Activated CD4-positive, alpha-beta T cell treated with anti-CD3 and anti-CD28 coated beads, Interleukin-2, Interleukin-6, amounts not matched to agents 100 ng/mL and 50 ng/mL, durations not matched to agents 16 hours and 8 hours (primary cell): ENCODE data around the gene PPM1F.
A peak's percentile ranks its signal among the peaks of the same experiment; 100 is the strongest.
"Not testable (repeated sequence)": the region's sequence is repeated elsewhere in the genome, so short reads cannot be mapped to it uniquely, and the experiment has no call there.

Source experiments
- DNase-seq: peaks from one replicate; pipeline ENCODE4 v3.0.0-alpha.2; 2020

Gene PPM1F

DNA sequence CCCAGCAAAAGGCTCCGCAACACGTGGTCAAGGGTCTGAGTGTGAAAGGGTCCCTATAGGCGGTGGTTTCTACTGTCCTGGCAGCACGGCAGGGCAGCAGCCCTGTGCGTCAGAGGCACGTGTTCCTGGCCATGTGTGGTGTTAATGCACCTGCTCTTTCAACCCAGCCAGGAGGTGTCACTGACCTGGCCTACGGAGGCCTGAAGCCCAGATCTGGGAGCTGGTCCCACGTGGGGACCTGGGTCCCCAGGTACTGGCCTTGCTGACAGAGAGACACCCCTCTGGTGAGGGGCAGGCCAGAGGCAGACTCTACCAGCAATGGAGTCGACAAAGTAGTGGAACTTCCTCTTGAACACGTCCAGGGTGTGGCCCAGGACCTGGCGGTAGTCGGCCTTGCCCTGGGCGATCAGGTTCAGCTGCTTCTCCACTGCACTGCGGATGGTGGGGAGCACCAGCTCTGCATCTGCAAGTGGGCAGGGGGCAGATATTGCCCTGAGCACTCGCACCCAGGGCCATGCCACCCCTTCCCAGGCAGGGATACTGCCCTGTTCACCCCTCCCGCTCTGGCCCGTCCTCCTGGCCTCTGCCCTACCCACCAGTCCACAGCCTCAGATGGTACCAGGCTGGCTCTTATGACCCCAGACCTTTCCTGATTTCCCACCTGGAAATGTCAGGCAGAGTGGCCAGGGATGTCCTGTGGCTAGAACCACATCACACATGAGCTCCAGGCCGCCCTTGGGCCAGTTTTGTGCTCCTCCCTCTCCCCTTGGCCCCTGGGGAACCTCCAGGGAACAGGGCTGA is 6.8 kb upstream of the PPM1F start:
- no peak for DNase-seq

GRCh38 chr22:21958360-21959273 is 6.0 kb upstream of the PPM1F start:
- no peak for DNase-seq

- peak; percentile 12 for DNase-seq
These were observed 650 bp downstream of the PPM1F start for GRCh38 chr22:21951931-21952465.

GRCh38 chr22:21951062-21951461 is 1.6 kb downstream of the PPM1F start:
- no peak for DNase-seq

DNA sequence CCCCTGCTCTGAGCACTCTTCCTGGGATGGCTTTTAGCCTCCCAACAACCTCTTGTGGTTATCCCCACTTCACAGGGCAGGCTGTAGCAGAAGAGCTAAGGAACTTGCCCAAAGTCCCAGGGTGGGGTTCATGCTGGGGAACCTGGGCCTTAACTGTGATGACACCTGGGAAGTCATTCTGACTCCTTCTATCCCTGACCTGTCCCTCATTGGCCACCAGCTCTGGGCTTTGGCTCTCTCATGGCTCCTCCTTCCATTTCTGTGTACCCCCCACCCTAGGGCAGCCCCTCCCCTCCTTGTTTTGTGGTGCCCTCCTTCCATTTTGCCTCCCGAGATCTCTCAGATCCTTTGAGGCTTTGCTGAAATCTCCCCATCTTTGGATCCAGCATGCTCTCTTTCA is 2.7 kb downstream of the PPM1F start:
- DNase-seq: no peak

DNA sequence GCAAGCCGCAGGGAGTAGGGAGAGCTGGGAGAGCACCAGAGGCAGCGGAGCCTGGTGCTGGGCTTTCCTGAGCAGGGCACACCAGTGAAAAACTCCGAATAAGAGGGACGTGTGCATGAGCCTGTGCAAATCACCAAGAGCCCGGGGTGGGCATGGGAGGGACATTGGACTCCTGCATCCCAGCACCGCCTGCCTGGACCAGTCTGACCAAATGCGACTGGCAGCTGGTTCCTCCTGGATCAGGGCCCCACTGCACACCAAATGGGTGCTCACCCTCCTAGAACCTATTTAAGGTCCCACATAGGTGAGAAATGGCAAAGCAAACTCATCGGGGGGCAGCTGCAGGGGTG is 3.1 kb downstream of the PPM1F start:
- DNase-seq: no peak

DNA sequence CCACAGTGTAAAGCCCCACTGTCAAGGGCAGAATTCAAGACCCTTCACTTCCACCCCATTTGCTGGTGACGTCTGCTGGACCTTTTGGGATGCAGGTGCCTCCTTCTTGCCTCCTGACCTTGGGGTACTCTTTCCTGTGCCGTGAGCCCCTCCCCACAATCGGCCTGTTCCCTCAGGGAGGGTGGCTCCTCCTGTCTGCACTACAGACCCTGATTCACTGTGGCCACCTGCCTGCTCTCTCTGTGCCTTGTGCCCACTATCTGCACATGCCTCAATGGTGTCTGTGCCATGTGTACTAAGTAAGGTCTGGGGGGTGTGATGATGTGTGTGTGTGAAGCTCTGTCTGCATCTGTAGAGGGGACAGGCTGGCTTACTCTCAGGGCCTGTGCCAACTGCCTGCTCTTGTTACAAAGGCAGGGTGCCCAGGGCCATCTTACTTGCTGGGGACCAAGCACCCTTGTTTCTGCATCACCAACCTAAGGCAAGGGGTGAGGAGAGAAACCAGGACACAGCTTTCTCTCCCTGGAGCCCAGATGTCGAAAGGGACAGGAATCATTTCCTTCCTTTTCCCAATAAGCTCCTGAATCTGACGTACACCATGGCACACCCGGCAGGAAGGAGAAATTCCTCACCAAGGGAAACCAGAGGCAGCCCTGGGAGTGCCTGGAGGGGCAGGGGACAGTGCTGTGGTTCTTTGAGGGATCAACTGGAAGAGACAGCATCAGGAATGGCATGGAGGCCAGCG is 3.7 kb downstream of the PPM1F start:
- DNase-seq: no peak

DNA sequence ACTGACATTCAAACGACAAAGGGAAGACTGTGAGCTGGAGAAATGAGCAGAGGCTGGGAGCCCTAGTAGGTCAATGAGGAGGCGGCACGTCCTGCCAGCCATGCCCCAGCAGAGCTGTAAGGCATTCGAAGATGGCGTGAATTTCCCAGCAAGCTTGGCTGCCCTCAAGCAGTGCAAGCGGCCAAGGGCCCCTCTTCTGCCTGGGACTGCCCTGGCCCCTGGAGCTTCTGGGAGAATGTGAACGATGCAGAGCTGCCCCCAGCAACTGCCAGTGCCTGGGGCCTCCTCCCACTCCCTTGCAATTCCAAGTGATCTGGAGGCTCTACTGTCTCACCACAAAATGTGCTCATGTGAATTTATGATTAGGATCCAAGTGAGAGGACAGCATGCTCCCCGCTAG is 4.3 kb downstream of the PPM1F start:
- DNase-seq: no peak

- DNase-seq: no peak
These were observed 5.3 kb downstream of the PPM1F start for GRCh38 chr22:21947040-21948014.

DNA sequence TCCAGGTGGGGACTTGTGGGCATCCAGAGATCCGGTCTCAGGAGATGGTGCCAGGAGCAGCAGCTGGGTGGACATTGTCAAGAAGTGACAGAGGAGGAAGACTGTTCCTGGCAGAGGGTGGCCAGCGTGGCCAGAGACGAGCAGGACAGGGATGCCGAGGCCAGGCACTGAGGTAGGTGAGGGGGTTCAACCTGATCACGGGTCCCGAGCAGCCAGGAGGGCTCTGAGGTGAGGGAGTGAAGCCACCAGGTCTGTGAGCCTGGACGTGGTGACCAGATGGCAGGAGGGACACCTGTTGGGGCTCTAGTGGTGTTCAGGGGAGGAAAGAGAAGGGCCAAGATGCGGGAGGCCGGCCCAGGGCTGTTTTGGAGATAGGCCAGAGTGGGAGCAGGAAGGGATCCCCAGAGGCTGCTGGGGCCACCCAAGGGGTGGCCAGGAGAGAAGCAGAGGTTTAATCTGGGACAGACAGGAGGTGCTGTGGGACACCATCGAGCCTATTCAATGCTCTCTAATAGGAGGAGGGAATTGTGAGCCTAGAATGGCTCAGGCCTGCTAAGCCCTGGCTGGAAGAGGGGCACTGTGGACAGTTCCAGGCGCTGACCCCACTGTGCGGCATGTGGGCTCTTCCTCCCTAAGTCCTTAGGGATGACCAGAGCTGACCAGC is 6.3 kb downstream of the PPM1F start:
- no peak for DNase-seq

DNA sequence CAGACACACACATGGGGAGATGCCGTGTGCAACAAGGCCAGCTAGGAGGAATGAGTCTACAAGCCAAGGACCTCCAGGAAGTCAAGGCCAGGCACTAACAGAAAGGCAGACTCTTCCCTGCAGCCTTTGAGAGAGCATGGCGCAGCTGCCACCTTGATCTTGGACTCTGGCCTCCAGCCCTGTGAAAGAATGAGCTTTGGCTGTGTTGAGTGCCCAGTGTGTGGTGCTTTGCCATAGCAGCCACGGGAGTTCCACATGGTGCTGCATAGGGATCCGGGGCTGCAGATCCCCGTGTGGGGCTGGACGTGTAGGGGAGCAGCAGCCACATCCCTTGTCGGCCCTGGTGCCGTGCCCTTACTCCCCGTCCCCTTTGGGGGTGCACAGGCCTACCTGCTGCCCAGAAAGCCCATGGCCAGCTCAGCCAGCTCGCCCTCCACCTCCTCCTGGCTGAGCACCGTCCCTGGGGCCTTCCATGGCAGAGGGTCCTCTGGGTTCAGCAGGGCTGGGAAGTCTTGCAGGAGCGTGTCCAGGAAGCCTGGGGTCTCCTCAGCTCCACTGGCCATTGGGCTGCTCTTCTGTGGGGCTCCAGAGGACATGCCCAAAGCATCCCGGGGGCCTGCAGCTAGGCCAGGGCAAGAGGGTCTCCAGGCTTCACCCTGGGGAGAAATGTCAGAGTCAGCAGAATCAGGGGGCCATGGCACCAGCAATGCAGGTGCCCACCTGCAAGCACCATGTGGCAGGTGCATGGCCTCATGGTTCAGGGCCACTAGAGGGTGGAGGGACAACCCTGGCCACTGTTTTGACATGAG is 7.0 kb downstream of the PPM1F start:
- no peak for DNase-seq

- no peak for DNase-seq
These were observed 7.8 kb downstream of the PPM1F start for GRCh38 chr22:21944871-21945270.

GRCh38 chr22:21943571-21944448 is 8.8 kb downstream of the PPM1F start:
- DNase-seq: no peak

DNA sequence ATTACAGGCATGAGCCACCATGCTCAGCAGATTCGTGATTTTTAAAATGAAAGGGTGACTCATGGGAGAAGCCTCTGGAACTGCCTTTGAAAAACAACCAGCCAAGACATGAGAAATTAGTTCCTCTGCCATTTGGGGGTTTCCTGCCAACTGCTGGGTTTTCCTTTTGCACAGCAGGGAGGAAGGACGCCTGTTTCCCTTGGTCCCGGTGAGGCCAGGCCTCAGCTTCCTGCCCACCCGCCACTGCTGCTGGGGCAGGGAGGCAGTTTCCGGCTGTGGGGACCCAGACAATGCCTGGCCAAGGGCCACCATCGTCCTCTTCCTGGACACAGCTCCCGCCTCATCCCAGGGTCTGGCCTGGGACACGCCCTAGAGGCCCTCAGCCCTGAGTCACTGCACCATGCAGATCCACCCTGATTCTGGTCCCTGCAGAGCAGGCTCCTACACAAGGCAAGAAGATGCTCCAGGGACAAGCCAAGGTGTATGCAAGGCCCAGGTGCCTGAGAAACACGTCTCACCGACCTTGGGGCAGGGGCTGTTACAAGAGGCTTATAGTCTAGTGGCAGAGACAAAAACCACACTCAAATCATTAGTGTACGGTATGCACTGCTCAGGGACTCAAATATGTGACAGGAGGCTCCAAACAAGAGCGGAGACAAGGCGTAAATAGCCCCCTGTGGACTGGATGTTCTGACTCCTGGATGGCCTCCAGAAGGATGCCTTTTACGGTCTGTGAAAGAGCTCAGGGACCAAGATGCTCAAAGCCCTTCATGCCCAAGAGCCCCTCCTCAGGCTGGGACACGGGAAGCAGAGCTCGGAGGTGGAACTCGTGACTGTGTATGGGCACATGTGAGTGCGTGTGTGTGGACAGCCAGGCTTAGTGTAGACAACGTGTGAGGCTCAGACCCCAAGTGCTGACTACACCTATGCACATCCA is 10.0 kb downstream of the PPM1F start:
- peak; percentile 50 for DNase-seq

GRCh38 chr22:21941921-21942320 is 10.7 kb downstream of the PPM1F start:
- DNase-seq: no peak

DNA sequence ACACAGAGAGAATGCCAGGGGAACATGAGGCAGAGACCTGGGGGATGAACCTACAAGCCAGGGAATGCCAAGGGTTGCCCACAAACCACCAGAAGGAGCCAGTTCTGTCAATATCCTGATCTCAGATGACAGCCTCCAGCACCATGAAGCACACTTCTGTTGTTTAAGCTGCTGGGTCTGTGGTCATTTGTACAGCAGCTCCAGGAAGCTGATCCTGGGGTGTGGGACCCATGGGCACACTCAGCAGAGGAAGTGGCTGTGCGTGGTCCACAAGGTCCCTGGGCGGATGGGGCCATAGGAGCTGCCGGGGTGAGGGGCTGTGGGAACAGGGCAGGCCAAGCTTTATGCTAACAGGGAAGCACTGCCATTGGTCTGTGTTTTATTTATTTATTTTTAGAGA is 12.1 kb downstream of the PPM1F start:
- DNase-seq: no peak

DNA sequence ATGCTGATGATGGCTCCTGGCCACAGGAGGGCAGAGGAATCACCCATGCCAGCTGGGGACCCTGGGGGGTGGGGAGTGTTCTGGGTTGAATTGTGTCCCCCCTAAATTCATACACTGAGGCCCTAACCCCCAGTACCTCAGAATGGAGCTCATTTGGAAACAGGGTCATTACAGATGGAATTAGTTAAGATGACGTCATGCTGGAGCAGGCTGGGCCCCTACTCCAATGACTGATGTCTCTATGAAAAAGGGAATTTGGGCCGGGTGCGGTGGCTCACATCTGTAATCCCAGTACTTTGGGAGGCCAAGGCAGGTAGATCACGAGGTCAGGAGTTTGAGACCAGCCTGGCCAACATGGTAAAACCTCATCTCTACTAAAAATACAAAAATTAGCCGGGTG is 12.7 kb downstream of the PPM1F start:
- not testable (repeated sequence) for DNase-seq

DNA sequence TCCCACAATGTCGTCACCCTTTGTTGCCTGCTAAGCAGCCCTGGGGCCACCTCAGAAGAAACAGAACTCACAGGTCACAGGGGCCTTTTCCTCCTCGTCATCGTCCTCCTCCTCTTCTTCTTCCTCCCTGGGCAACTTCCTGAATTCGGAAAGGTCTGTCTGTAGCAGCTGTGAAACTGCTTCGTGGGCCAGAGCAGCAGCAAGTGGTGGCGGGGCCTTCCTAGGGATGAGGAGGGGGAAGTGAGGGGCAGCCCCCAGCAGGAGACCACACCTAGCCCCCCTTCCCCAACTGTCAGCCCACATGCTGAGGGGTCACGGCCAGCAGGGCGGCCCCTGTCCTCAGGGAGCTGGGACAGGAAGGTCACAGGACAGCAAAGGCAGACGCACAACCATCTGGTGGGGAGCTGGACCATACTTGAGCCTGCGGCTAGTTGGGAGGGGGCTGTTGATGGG is 13.2 kb downstream of the PPM1F start:
- DNase-seq: no peak
